ENCODE data around the gene BHLHE40.

GRCh38 chr3:5020242-5020722, 41.0 kb downstream of the BHLHE40 start:
- TF ChIP-seq YY1 (IDR thresholded peaks at IDR 0.05; ENCODE audit: extremely low read depth, insufficient replicate concordance, low read depth, low read length) (no peak), POLR2A (IDR thresholded peaks at IDR 0.05; ENCODE audit: borderline replicate concordance, extremely low read depth, insufficient read depth, insufficient read length) (no peak), CTCF (IDR thresholded peaks at IDR 0.05 in 2 of 3, conservative IDR thresholded peaks at IDR 0.05 in 1 of 3; ENCODE audit: borderline replicate concordance in 1 of 3, insufficient read depth in 1 of 3, low read depth in 2 of 3, low read length in 2 of 3) (no peak), EZH2 (IDR thresholded peaks at IDR 0.05) (no peak)

All from HCT116 (cell line).